ENCODE results near the gene DGKG. TPM values are rescaled to one million over a fixed set of nuclear protein-coding genes. Genes with fewer than 3 reads are reported as not detected.

Gene DGKG
- polyA plus RNA-seq, 1 donor (not counting 4 experiments of a cell fraction or from before 2014, with no cell fraction given), result 0.22 TPM

GRCh38 chr3:186264608-186265400, 97.2 kb downstream of the DGKG start:
- TF ChIP-seq CTCF (optimal IDR thresholded peaks at IDR 0.05 in 1 of 3, IDR thresholded peaks at IDR 0.05 in 1 of 3, conservative IDR thresholded peaks at IDR 0.05 in 1 of 3; ENCODE audit: extremely low read depth in 1 of 3, insufficient read depth in 2 of 3, low read length in 3 of 3) (no peak), EZH2 (IDR thresholded peaks at IDR 0.05; ENCODE audit: low read length) (no peak)
- Histone ChIP-seq H2AFZ (ENCODE audit: control insufficient read depth, low read length) (no peak overlapping the region), H3K27me3 (ENCODE audit: control insufficient read depth, extremely low read depth, insufficient read depth, low read length) (no peaks in the 10 kb centered on the region), H3K36me3 (ENCODE audit: control insufficient read depth in 2 of 2, extremely low read depth in 1 of 2, insufficient read depth in 2 of 2, low read length in 2 of 2) (no peaks in the 10 kb centered on the region), H3K4me3 (ENCODE audit: control insufficient read depth in 2 of 3, extremely low read depth in 1 of 3, insufficient read depth in 2 of 3, low read depth in 1 of 3, low read length in 3 of 3) (no peak overlapping the region), H3K79me2 (ENCODE audit: control insufficient read depth, insufficient read depth, low read length) (no peaks in the 10 kb centered on the region), H3K27ac (ENCODE audit: control insufficient read depth, insufficient read depth, low read length) (no peak overlapping the region), H3K9me1 (ENCODE audit: control insufficient read depth, extremely low read depth, insufficient read depth, low read length) (no peaks in the 10 kb centered on the region), H3K4me2 (ENCODE audit: control insufficient read depth, extremely low read depth, insufficient read depth, low read depth, low read length) (no peak overlapping the region), H3K9ac (ENCODE audit: control insufficient read depth, extremely low read depth, insufficient read depth, low read length) (no peak overlapping the region), H4K20me1 (ENCODE audit: control insufficient read depth, extremely low read depth, insufficient read depth, low read length) (no peaks in the 10 kb centered on the region), H3K9me3 (ENCODE audit: control insufficient read depth, low read depth, low read length) (no peaks in the 10 kb centered on the region), H3K4me1 (ENCODE audit: control insufficient read depth, extremely low read depth, insufficient read depth, low read length) (no peaks in the 10 kb centered on the region)
- FAIRE-seq, result no peak
- no peak for DNase-seq (ENCODE audit: low read depth, low spot score)
- dilution Hi-C loops (cut with MboI; ENCODE audit: extremely low pct_ligation_motif_present, low sequenced_read_pairs), result no loop called here

- Histone ChIP-seq H3K9ac (ENCODE audit: control insufficient read depth, extremely low read depth, insufficient read depth, low read length) (no peak overlapping the region), H3K79me2 (ENCODE audit: control insufficient read depth, insufficient read depth, low read length) (no peaks in the 10 kb centered on the region), H3K9me1 (ENCODE audit: control insufficient read depth, extremely low read depth, insufficient read depth, low read length) (no peaks in the 10 kb centered on the region), H3K4me3 (ENCODE audit: control insufficient read depth in 2 of 3, extremely low read depth in 1 of 3, insufficient read depth in 2 of 3, low read depth in 1 of 3, low read length in 3 of 3) (no peak overlapping the region), H3K9me3 (ENCODE audit: control insufficient read depth, low read depth, low read length) (no peaks in the 10 kb centered on the region), H2AFZ (ENCODE audit: control insufficient read depth, low read length) (no peak overlapping the region), H3K36me3 (ENCODE audit: control insufficient read depth in 2 of 2, extremely low read depth in 1 of 2, insufficient read depth in 2 of 2, low read length in 2 of 2) (no peaks in the 10 kb centered on the region), H3K4me2 (ENCODE audit: control insufficient read depth, extremely low read depth, insufficient read depth, low read depth, low read length) (no peak overlapping the region), H4K20me1 (ENCODE audit: control insufficient read depth, extremely low read depth, insufficient read depth, low read length) (no peaks in the 10 kb centered on the region), H3K27ac (ENCODE audit: control insufficient read depth, insufficient read depth, low read length) (no peak overlapping the region), H3K4me1 (ENCODE audit: control insufficient read depth, extremely low read depth, insufficient read depth, low read length) (no peaks in the 10 kb centered on the region), H3K27me3 (ENCODE audit: control insufficient read depth, extremely low read depth, insufficient read depth, low read length) (peaks cover under 1% of the 10 kb centered on the region)
- DNase-seq (ENCODE audit: low read depth, low spot score) (no peak), FAIRE-seq (no peak)
- TF ChIP-seq CTCF (optimal IDR thresholded peaks at IDR 0.05 in 1 of 3, IDR thresholded peaks at IDR 0.05 in 1 of 3, conservative IDR thresholded peaks at IDR 0.05 in 1 of 3; ENCODE audit: extremely low read depth in 1 of 3, insufficient read depth in 2 of 3, low read length in 3 of 3) (peak in 1 of 3 experiments; percentile 29), EZH2 (IDR thresholded peaks at IDR 0.05; ENCODE audit: low read length) (no peak)
- dilution Hi-C loops (cut with MboI; ENCODE audit: extremely low pct_ligation_motif_present, low sequenced_read_pairs), result no loop called here
These were observed 100.4 kb downstream of the DGKG start for GRCh38 chr3:186261638-186262037.

Data from keratinocyte (primary cell).